ENCODE results near the gene VWA8. TPM values are rescaled to one million over a fixed set of nuclear protein-coding genes. Genes with fewer than 3 reads are reported as not detected.

VWA8 gene
- polyA plus RNA-seq, 3 donors = 2.0 to 4.4 (median 3.4) TPM

- Mint-ChIP-seq H3K27me3 (ENCODE audit: low read depth in 3 of 3) (no peaks in the 10 kb centered on the region), H3K9me3 (peaks cover 0 to 4% (median 0%) of the 10 kb centered on the region in 7 donors), H3K27ac (no peak overlapping the region), H3K4me3 (no peak overlapping the region), H3K4me1 (no peaks in the 10 kb centered on the region), H3K36me3 (peaks cover 8% of the 10 kb centered on the region in 2 donors)
- H3K36me3 ChIP-seq (replicated peaks in 1 of 2; ENCODE audit: control insufficient read depth in 1 of 2, insufficient read depth in 2 of 2, low read length in 2 of 2) = no peaks in the 10 kb centered on the region
- no peak overlapping the region for H3K9ac ChIP-seq (ENCODE audit: insufficient read depth, low read length, poor library complexity, severe bottlenecking)
- H3K9me3 ChIP-seq (replicated peaks in 1 of 2; ENCODE audit: control insufficient read depth in 1 of 2, insufficient read depth in 1 of 2, low read length in 2 of 2) = no peaks in the 10 kb centered on the region
- no peak overlapping the region for H2AFZ ChIP-seq (ENCODE audit: insufficient read depth, low read depth, low read length, poor library complexity, severe bottlenecking)
- no peaks in the 10 kb centered on the region for H3K27me3 ChIP-seq (ENCODE audit: control insufficient read depth in 2 of 2, insufficient read depth in 2 of 2, low read length in 2 of 2)
- no peak overlapping the region for H3K4me3 ChIP-seq (replicated peaks in 1 of 3; ENCODE audit: low read depth in 2 of 3, low read length in 3 of 3)
- intact Hi-C loops (cut with micrococcal nuclease) = no loop called here
- H3K4me2 ChIP-seq (replicated peaks; ENCODE audit: extremely low read depth, low read length, poor library complexity, severe bottlenecking) = no peak overlapping the region
- H3K79me2 ChIP-seq (ENCODE audit: insufficient read depth, low read length) = no peaks in the 10 kb centered on the region
- WGBS (ENCODE audit: insufficient coverage) = 100% methylated on average over 1 of the region's 1 CpG
- DNase-seq = no peak
- TF ChIP-seq, protein P1, sequence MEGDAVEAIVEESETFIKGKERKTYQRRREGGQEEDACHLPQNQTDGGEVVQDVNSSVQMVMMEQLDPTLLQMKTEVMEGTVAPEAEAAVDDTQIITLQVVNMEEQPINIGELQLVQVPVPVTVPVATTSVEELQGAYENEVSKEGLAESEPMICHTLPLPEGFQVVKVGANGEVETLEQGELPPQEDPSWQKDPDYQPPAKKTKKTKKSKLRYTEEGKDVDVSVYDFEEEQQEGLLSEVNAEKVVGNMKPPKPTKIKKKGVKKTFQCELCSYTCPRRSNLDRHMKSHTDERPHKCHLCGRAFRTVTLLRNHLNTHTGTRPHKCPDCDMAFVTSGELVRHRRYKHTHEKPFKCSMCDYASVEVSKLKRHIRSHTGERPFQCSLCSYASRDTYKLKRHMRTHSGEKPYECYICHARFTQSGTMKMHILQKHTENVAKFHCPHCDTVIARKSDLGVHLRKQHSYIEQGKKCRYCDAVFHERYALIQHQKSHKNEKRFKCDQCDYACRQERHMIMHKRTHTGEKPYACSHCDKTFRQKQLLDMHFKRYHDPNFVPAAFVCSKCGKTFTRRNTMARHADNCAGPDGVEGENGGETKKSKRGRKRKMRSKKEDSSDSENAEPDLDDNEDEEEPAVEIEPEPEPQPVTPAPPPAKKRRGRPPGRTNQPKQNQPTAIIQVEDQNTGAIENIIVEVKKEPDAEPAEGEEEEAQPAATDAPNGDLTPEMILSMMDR (IDR thresholded peaks at IDR 0.05) = no peak
- H3K4me1 ChIP-seq (ENCODE audit: control insufficient read depth in 1 of 2, insufficient read depth in 2 of 2, low read length in 2 of 2) = no peaks in the 10 kb centered on the region
- H3K27ac ChIP-seq (ENCODE audit: low read depth in 1 of 2, low read length in 2 of 2) = no peak overlapping the region
- no peaks in the 10 kb centered on the region for H4K20me1 ChIP-seq (ENCODE audit: insufficient read depth, low read length)
Measured at GRCh38 chr13:41934120-41934519, 26.8 kb downstream of the VWA8 start.

- H3K27ac Mint-ChIP-seq = peak overlapping the region in 1 of 7 donors; percentile 28
- Histone ChIP-seq H3K9ac (ENCODE audit: insufficient read depth, low read length, poor library complexity, severe bottlenecking) (no peak overlapping the region), H3K4me3 (replicated peaks in 1 of 3; ENCODE audit: low read depth in 2 of 3, low read length in 3 of 3) (no peak overlapping the region), H3K4me2 (replicated peaks; ENCODE audit: extremely low read depth, low read length, poor library complexity, severe bottlenecking) (no peak overlapping the region), H3K36me3 (replicated peaks in 1 of 2; ENCODE audit: control insufficient read depth in 1 of 2, insufficient read depth in 2 of 2, low read length in 2 of 2) (peaks cover 0 to 9% of the 10 kb centered on the region in 2 donors), H4K20me1 (ENCODE audit: insufficient read depth, low read length) (no peaks in the 10 kb centered on the region), H3K27me3 (ENCODE audit: control insufficient read depth in 2 of 2, insufficient read depth in 2 of 2, low read length in 2 of 2) (no peaks in the 10 kb centered on the region), H2AFZ (ENCODE audit: insufficient read depth, low read depth, low read length, poor library complexity, severe bottlenecking) (no peak overlapping the region), H3K27ac (ENCODE audit: low read depth in 1 of 2, low read length in 2 of 2) (no peak overlapping the region), H3K9me3 (replicated peaks in 1 of 2; ENCODE audit: control insufficient read depth in 1 of 2, insufficient read depth in 1 of 2, low read length in 2 of 2) (peaks cover 0 to 7% of the 10 kb centered on the region in 2 donors), H3K79me2 (ENCODE audit: insufficient read depth, low read length) (no peaks in the 10 kb centered on the region), H3K4me1 (ENCODE audit: control insufficient read depth in 1 of 2, insufficient read depth in 2 of 2, low read length in 2 of 2) (peaks cover 2 to 6% of the 10 kb centered on the region in 2 donors)
- no peak for DNase-seq
- H3K36me3 Mint-ChIP-seq = peaks cover 5 to 10% of the 10 kb centered on the region in 2 donors
- peaks cover 7% of the 10 kb centered on the region for H3K4me1 Mint-ChIP-seq
- intact Hi-C loops (cut with micrococcal nuclease) = no loop called here
- TF ChIP-seq, protein P1 (IDR thresholded peaks at IDR 0.05) = no peak
- H3K9me3 Mint-ChIP-seq = peaks cover 0 to 5% (median 2%) of the 10 kb centered on the region in 7 donors
- no peaks in the 10 kb centered on the region for H3K27me3 Mint-ChIP-seq (ENCODE audit: low read depth in 3 of 3)
- H3K4me3 Mint-ChIP-seq = no peak overlapping the region
- WGBS (ENCODE audit: insufficient coverage) = 100% methylated on average over 1 of the region's 1 CpG
Measured at GRCh38 chr13:41931337-41931736, 29.6 kb downstream of the VWA8 start.
